Calu3 (cell line): ENCODE results near the gene CACNA2D3. TPM values are rescaled to one million over a fixed set of nuclear protein-coding genes. Genes with fewer than 3 reads are reported as not detected.

Experiments
- BruUV-seq: library from RNA; stranded (reverse); fragments of 400-500 nt; replicated peaks from 2 replicates; lab custom pipeline; 2021; lab: Mats Ljungman, UMichigan
- CTCF ChIA-PET: fragments of 300-600 bp; sonication (Branson Sonifier 250); formaldehyde crosslinking; loops from one replicate; lab custom pipeline; 2022; ENCODE audit warnings: antibody characterized with exemption; lab: Charles Lee
- DNase-seq: peaks from one replicate; pipeline ENCODE4 v3.0.0; 2022
- H3K27ac Mint-ChIP-seq: one replicate; pipeline ENCODE4 v1.8.0; 2022; ENCODE audit warnings: mixed read lengths; ENCODE audit not compliant: unreplicated experiment
- H3K27me3 Mint-ChIP-seq: one replicate; pipeline ENCODE4 v1.8.0; 2022; ENCODE audit warnings: mixed read lengths; ENCODE audit not compliant: unreplicated experiment
- H3K36me3 Mint-ChIP-seq: one replicate; pipeline ENCODE4 v1.8.0; 2022; ENCODE audit warnings: mild to moderate bottlenecking, moderate library complexity, mixed read lengths; ENCODE audit not compliant: insufficient read depth, unreplicated experiment
- H3K4me1 Mint-ChIP-seq: one replicate; pipeline ENCODE4 v1.8.0; 2022; ENCODE audit warnings: mild to moderate bottlenecking, low read depth, mixed read lengths; ENCODE audit not compliant: unreplicated experiment
- H3K4me3 Mint-ChIP-seq: one replicate; pipeline ENCODE4 v1.8.0; 2022; ENCODE audit warnings: mild to moderate bottlenecking, low read depth, moderate library complexity, mixed read lengths; ENCODE audit not compliant: unreplicated experiment
- H3K9me3 Mint-ChIP-seq: one replicate; pipeline ENCODE4 v1.8.0; 2022; ENCODE audit warnings: low read depth, mixed read lengths; ENCODE audit not compliant: unreplicated experiment
- intact Hi-C: fragments of 100-400 bp; cut with micrococcal nuclease; formaldehyde crosslinking; loops from one replicate; pipeline ENCODE4 v1.10.0; 2022; ENCODE audit not compliant: unreplicated experiment
- total RNA-seq: library from RNA; stranded (reverse); gene quantifications from 2 replicates; pipeline ENCODE4 v1.2.3, GENCODE V29; 2022
- TF ChIP-seq, protein P1 (sequence below): fragments of 200-600 bp; IDR thresholded peaks from one replicate; pipeline ENCODE4 v1.8.0; 2022; ENCODE audit warnings: antibody characterized with exemption; ENCODE audit not compliant: unreplicated experiment

The CACNA2D3 gene
- total RNA-seq, 1 experiment from 2014 or later, result not detected

DNA sequence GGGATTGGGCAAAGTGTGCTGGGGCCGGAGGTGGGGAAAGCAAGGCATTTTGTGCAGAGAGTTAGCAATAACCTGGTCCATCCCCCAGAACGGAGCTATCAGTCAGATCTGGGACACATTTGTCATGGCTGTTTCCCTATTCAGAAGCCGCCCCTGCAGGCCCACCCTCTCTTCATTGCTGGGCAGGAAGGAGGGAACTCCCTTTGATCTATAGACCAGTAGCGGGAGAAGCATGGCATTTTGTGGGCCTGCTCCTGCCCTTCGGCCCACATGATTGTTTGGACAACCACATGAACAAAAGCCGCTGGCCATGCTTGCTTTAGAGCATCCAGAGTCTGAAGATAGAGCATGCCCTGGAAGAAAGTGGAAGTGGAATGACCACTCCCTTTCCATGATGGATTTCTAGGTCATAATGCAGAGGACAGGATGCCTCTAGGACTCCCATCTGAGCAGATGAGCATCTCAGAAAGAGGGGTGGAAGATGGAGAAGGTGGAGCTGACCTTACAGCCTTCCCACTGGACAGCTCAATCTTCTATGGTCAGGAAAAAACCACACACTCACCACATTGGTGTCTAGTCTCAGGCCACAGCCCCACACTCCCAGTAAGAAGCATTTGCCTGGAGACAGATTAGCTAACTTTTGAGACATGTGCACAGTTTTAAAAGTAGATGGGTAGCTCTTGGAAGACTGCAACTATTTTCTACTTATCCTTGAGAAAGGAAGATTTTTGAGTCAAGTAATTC lies 817.4 kb downstream of the CACNA2D3 start:
- TF ChIP-seq, protein P1, sequence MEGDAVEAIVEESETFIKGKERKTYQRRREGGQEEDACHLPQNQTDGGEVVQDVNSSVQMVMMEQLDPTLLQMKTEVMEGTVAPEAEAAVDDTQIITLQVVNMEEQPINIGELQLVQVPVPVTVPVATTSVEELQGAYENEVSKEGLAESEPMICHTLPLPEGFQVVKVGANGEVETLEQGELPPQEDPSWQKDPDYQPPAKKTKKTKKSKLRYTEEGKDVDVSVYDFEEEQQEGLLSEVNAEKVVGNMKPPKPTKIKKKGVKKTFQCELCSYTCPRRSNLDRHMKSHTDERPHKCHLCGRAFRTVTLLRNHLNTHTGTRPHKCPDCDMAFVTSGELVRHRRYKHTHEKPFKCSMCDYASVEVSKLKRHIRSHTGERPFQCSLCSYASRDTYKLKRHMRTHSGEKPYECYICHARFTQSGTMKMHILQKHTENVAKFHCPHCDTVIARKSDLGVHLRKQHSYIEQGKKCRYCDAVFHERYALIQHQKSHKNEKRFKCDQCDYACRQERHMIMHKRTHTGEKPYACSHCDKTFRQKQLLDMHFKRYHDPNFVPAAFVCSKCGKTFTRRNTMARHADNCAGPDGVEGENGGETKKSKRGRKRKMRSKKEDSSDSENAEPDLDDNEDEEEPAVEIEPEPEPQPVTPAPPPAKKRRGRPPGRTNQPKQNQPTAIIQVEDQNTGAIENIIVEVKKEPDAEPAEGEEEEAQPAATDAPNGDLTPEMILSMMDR, result no peak
- Mint-ChIP-seq H3K4me3 (no peak overlapping the region), H3K9me3 (peaks cover 4% of the 10 kb centered on the region), H3K27me3 (peaks cover 14% of the 10 kb centered on the region), H3K27ac (no peak overlapping the region), H3K36me3 (peaks cover 4% of the 10 kb centered on the region), H3K4me1 (no peaks in the 10 kb centered on the region)
- no peak for DNase-seq
- CTCF ChIA-PET, result no interaction called here
- no TSS peak for BruUV-seq
- intact Hi-C loops, result no loop called here

DNA sequence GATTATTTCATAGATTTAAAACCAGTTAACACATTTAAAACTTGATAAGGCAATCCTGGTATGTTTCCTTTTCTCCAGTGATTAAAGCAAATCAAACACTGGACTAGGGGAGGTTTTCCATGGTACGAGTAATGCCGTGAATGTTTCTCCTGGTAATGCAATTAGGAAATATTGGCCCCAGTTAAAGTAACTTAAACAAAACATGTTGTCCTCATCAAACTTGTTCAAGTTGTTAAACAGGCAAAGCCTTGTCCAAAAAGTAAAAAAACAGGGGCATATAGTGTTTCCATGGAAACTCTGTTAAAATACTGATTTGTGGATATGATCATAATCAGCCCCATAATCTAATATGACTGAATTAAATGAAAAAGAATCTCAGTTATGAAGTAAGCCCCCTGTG lies 818.6 kb downstream of the CACNA2D3 start:
- H3K27ac Mint-ChIP-seq, result no peak overlapping the region
- TF ChIP-seq, protein P1, result no peak
- peaks cover 4% of the 10 kb centered on the region for H3K9me3 Mint-ChIP-seq

DNA sequence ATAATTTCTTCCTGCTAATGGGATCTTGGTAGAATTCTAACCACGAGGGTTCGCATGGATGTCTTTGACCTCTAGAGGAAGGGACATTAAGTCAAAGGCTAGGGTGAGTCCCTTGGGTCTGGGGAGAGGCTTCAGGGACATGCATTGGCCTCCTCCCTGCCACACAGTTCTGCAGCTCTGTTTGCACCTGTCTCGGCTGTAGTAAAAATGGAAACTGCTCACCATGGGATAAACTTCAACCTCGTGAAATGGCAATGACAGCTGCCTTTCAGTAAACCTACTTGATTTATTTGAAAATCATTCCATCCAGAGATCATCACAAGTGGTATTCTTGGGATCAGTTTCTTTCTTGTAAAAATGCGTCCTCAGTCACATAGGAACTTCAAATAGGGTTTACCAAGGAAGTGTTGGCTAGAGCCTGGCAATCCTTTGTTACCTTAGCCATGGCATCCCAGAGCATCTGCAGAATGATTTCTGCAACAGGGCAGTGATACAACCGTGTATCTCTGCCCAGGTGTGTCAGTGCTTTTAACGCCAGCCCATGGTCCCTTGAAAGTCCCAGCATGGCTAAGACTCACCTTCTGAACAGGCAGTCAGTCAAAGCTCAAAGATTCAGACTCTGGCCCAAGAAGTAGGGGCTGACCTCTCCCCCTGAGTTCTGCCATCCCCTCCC lies 819.5 kb downstream of the CACNA2D3 start:
- Mint-ChIP-seq H3K4me3 (no peak overlapping the region), H3K27ac (no peak overlapping the region), H3K9me3 (peaks cover 4% of the 10 kb centered on the region), H3K36me3 (peaks cover 4% of the 10 kb centered on the region), H3K27me3 (peaks cover 14% of the 10 kb centered on the region), H3K4me1 (no peaks in the 10 kb centered on the region)
- BruUV-seq, result no TSS peak
- CTCF ChIA-PET, result interaction anchor here (0.5 kb wide), 1 partner anchor 150 kb away, joined by 4 read pairs; no protein-coding TSS in a partner anchor
- no peak for DNase-seq
- TF ChIP-seq, protein P1, result no peak
- intact Hi-C loops, result no loop called here

More for the DNA sequence above, 818.6 kb downstream of the CACNA2D3 start:
- H3K4me1 Mint-ChIP-seq, result no peaks in the 10 kb centered on the region
- CTCF ChIA-PET, result interaction anchor here (0.5 kb wide), 1 partner anchor 151 kb away, joined by 4 read pairs; no protein-coding TSS in a partner anchor
- peaks cover 14% of the 10 kb centered on the region for H3K27me3 Mint-ChIP-seq
- intact Hi-C loops, result no loop called here
- no TSS peak for BruUV-seq
- H3K36me3 Mint-ChIP-seq, result peaks cover 4% of the 10 kb centered on the region
- no peak for DNase-seq
- no peak overlapping the region for H3K4me3 Mint-ChIP-seq

DNA sequence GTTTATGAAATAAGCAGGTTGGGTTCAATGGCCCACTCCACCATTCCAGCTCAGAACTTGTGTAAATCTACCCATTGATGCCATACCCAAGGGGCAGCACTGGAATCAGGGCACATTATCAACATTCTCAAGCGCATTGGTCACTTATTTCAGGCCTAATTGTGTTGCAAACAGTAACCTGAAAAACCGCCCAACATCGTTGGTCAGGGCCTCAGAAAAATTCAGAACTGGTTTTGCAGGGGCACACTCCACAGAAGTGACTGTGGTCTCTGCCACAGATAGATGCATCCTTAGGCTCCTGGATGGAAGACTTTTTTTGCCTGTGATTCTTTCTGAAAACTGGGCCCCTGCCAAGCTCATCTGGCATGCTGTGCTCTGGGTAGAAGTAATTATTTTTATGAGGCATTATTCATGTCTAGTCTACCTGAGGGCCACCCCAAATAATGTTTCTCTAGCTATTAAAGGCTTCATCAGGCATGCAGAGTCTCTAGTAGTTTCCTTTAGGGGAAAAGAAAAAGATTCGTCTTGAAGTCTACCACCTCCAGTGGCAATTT lies 827.2 kb downstream of the CACNA2D3 start:
- intact Hi-C loops, result no loop called here
- DNase-seq, result no peak
- TF ChIP-seq, protein P1, result no peak
- no peaks in the 10 kb centered on the region for H3K4me1 Mint-ChIP-seq
- no peaks in the 10 kb centered on the region for H3K27me3 Mint-ChIP-seq
- H3K4me3 Mint-ChIP-seq, result no peak overlapping the region
- CTCF ChIA-PET, result no interaction called here
- no peaks in the 10 kb centered on the region for H3K9me3 Mint-ChIP-seq
- no peaks in the 10 kb centered on the region for H3K36me3 Mint-ChIP-seq
- no TSS peak for BruUV-seq
- no peak overlapping the region for H3K27ac Mint-ChIP-seq
